SU-DHL-6 (cell line): ENCODE results near the gene KLHL1.

Experiments used
- EZH2phosphoT487 ChIP-seq: fragments of 200-600 bp; sonication (generic), shearing (Covaris generic); conservative IDR thresholded peaks from 2 replicates; pipeline ENCODE4 v1.6.1; 2018; ENCODE audit warnings: mild to moderate bottlenecking, antibody characterized with exemption, low read length, moderate library complexity, mixed read lengths
- TF ChIP-seq, protein P1 (sequence below): fragments of 200-600 bp; sonication (generic); IDR thresholded peaks from one replicate; pipeline ENCODE4 v1.5.1; 2017; ENCODE audit warnings: antibody characterized with exemption, mild to moderate bottlenecking, low read length, moderate library complexity; ENCODE audit not compliant: insufficient read depth, poor library complexity, severe bottlenecking

- TF ChIP-seq, protein P1, sequence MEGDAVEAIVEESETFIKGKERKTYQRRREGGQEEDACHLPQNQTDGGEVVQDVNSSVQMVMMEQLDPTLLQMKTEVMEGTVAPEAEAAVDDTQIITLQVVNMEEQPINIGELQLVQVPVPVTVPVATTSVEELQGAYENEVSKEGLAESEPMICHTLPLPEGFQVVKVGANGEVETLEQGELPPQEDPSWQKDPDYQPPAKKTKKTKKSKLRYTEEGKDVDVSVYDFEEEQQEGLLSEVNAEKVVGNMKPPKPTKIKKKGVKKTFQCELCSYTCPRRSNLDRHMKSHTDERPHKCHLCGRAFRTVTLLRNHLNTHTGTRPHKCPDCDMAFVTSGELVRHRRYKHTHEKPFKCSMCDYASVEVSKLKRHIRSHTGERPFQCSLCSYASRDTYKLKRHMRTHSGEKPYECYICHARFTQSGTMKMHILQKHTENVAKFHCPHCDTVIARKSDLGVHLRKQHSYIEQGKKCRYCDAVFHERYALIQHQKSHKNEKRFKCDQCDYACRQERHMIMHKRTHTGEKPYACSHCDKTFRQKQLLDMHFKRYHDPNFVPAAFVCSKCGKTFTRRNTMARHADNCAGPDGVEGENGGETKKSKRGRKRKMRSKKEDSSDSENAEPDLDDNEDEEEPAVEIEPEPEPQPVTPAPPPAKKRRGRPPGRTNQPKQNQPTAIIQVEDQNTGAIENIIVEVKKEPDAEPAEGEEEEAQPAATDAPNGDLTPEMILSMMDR = no peak
- no peak for TF ChIP-seq EZH2phosphoT487
Observed at GRCh38 chr13:69970520-69970919, 137.7 kb downstream of the KLHL1 start.
